Panc1 (cell line): ENCODE data around the gene MTUS2. TPM values are rescaled to one million over a fixed set of nuclear protein-coding genes. Genes with fewer than 3 reads are reported as not detected.

Source experiments
- ATAC-seq: fragments of 200-7000 bp; cut with Tn5 transposase; 2 replicates; pipeline ENCODE4 v1.9.1; 2020; ENCODE audit warnings: mild to moderate bottlenecking, moderate library complexity
- BruUV-seq: library from RNA; stranded (reverse); fragments of 400-500 nt; replicated peaks from 2 replicates; lab custom pipeline; 2021; lab: Mats Ljungman, UMichigan
- CTCF ChIA-PET: fragments of 300-600 bp; sonication (Branson Sonifier 250); formaldehyde crosslinking; loops from one replicate; lab custom pipeline; 2022; ENCODE audit warnings: antibody characterized with exemption; lab: Charles Lee
- POLR2A ChIA-PET: fragments of 300-600 bp; sonication (Branson Sonifier 250); formaldehyde crosslinking; loops from one replicate; lab custom pipeline; 2022; ENCODE audit warnings: antibody characterized with exemption; lab: Charles Lee
- DNase-seq: peaks from one replicate; pipeline ENCODE4 v3.0.0-alpha.2; 2010; ENCODE audit warnings: low read depth, low spot score
- H3K27ac ChIP-seq: 2 replicates; pipeline ENCODE4 v1.5.1; 2011; ENCODE audit warnings: mild to moderate bottlenecking, low read length, inconsistent platforms
- H3K27me3 ChIP-seq: fragments of 200-500 bp; sonication (Bioruptor generic); 2 replicates; pipeline ENCODE4 v1.6.0; 2014; ENCODE audit warnings: low read length, inconsistent platforms; ENCODE audit not compliant: control insufficient read depth, insufficient read depth
- H3K36me3 ChIP-seq: fragments of 200-500 bp; sonication (Bioruptor generic); 2 replicates; pipeline ENCODE4 v1.5.1; 2014; ENCODE audit warnings: inconsistent platforms, mild to moderate bottlenecking, low read length, moderate library complexity; ENCODE audit not compliant: control insufficient read depth, insufficient read depth
- H3K4me1 ChIP-seq: 2 replicates; pipeline ENCODE4 v1.5.1; 2011; ENCODE audit warnings: inconsistent platforms, mild to moderate bottlenecking, low read length, moderate library complexity; ENCODE audit not compliant: control insufficient read depth, insufficient read depth
- H3K4me3 ChIP-seq, 2 experiments: 2 replicates each; pipeline ENCODE4 v1.5.1; 2011 to 2012; ENCODE audit warnings: low read depth in 2 of 2, low read length in 2 of 2, mild to moderate bottlenecking in 2 of 2, inconsistent platforms in 1 of 2, moderate library complexity in 1 of 2
- H3K9me3 ChIP-seq: fragments of 200-500 bp; sonication (Bioruptor generic); 2 replicates; pipeline ENCODE4 v1.5.1; 2014; ENCODE audit warnings: low read depth, mild to moderate bottlenecking, inconsistent platforms, low read length, moderate library complexity; ENCODE audit not compliant: control insufficient read depth, insufficient read depth
- CTCF ChIP-seq: fragments of 450-650 bp; IDR thresholded peaks from 2 replicates; pipeline ENCODE4 v1.5.1; 2017; ENCODE audit warnings: mild to moderate bottlenecking
- POLR2AphosphoS5 ChIP-seq: IDR thresholded peaks from 2 replicates; pipeline ENCODE4 v1.6.1; 2012; ENCODE audit warnings: mild to moderate bottlenecking, low read depth, low read length, moderate library complexity
- SIN3A ChIP-seq: IDR thresholded peaks from 2 replicates; pipeline ENCODE4 v1.6.1; 2012; ENCODE audit warnings: low read depth, mild to moderate bottlenecking, low read length, moderate library complexity, borderline replicate concordance; ENCODE audit not compliant: insufficient read depth
- TCF7L2 ChIP-seq: IDR thresholded peaks from 2 replicates; pipeline ENCODE4 v1.6.1; 2011; ENCODE audit warnings: mild to moderate bottlenecking, low read depth, low read length, inconsistent platforms
- in situ Hi-C: cut with HindIII; loops from 2 replicates; pipeline ENCODE4 v1.10.0; 2016; ENCODE audit warnings: low sequenced_read_pairs, low pct_unique_long_range_greater_than_20kb
- intact Hi-C: fragments of 100-400 bp; cut with micrococcal nuclease; formaldehyde crosslinking; loops from one replicate; pipeline ENCODE4 v1.10.0; 2022; ENCODE audit not compliant: unreplicated experiment
- total RNA-seq: library from RNA; stranded (reverse); gene quantifications from one replicate; pipeline ENCODE4 v1.2.1, GENCODE V29; 2021; ENCODE audit not compliant: unreplicated experiment
- TF ChIP-seq, protein P1 (sequence below), 2 experiments: IDR thresholded peaks; 2 replicates each; pipeline ENCODE4 v1.6.1; 2011 to 2012; ENCODE audit warnings: low read depth in 2 of 2, control low read depth in 1 of 2, low read length in 1 of 2, mild to moderate bottlenecking in 1 of 2, moderate library complexity in 1 of 2; ENCODE audit not compliant: insufficient read depth in 1 of 2

Gene MTUS2
- total RNA-seq, 1 experiment from 2014 or later: 0.05 TPM

GRCh38 chr13:29383476-29383875 is 563.3 kb downstream of the MTUS2 start:
- Histone ChIP-seq H3K4me1 (no peaks in the 10 kb centered on the region), H3K36me3 (no peaks in the 10 kb centered on the region), H3K27me3 (no peaks in the 10 kb centered on the region), H3K27ac (no peak overlapping the region), H3K4me3 (no peak overlapping the region), H3K9me3 (no peaks in the 10 kb centered on the region)
- TF ChIP-seq CTCF: no peak
- TF ChIP-seq SIN3A: no peak
- TF ChIP-seq POLR2AphosphoS5: no peak
- TF ChIP-seq TCF7L2: no peak
- TF ChIP-seq, protein P1, sequence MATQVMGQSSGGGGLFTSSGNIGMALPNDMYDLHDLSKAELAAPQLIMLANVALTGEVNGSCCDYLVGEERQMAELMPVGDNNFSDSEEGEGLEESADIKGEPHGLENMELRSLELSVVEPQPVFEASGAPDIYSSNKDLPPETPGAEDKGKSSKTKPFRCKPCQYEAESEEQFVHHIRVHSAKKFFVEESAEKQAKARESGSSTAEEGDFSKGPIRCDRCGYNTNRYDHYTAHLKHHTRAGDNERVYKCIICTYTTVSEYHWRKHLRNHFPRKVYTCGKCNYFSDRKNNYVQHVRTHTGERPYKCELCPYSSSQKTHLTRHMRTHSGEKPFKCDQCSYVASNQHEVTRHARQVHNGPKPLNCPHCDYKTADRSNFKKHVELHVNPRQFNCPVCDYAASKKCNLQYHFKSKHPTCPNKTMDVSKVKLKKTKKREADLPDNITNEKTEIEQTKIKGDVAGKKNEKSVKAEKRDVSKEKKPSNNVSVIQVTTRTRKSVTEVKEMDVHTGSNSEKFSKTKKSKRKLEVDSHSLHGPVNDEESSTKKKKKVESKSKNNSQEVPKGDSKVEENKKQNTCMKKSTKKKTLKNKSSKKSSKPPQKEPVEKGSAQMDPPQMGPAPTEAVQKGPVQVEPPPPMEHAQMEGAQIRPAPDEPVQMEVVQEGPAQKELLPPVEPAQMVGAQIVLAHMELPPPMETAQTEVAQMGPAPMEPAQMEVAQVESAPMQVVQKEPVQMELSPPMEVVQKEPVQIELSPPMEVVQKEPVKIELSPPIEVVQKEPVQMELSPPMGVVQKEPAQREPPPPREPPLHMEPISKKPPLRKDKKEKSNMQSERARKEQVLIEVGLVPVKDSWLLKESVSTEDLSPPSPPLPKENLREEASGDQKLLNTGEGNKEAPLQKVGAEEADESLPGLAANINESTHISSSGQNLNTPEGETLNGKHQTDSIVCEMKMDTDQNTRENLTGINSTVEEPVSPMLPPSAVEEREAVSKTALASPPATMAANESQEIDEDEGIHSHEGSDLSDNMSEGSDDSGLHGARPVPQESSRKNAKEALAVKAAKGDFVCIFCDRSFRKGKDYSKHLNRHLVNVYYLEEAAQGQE (IDR thresholded peaks at IDR 0.05; ENCODE audit: insufficient read depth in 1 of 2, low read depth in 2 of 2, low read length in 1 of 2): no peak
- DNase-seq (no peak), ATAC-seq (no peak)
- in situ Hi-C loops (no loop called here), intact Hi-C loops (no loop called here)
- no TSS peak for BruUV-seq
- CTCF ChIA-PET: no interaction called here
- POLR2A ChIA-PET: no interaction called here

DNA sequence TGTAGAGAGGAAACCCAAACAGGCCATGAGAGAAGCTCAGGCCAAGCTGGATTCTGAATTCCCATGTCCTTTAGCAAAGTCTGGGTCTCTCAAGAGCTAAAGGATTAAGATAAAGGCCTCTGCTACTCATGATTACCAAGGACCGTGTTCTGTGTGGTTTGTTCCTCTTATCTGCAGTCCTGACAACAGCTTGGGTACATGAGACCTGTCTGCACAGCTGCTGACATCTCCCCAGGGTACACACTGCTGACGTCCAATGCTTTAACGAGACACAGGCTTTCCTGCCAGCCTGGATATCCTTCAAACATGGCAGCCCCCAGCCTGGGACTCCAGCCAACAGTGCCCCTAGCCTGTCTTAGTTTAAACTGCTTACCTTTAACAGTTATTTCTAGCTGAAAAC is 564.3 kb downstream of the MTUS2 start:
- H3K9me3 ChIP-seq: no peaks in the 10 kb centered on the region
- H3K36me3 ChIP-seq: no peaks in the 10 kb centered on the region
- no peak overlapping the region for H3K27ac ChIP-seq
- ChIA-PET POLR2A (no interaction called here), CTCF (no interaction called here)
- TF ChIP-seq, protein P1 (IDR thresholded peaks at IDR 0.05; ENCODE audit: insufficient read depth in 1 of 2, low read depth in 2 of 2, low read length in 1 of 2): no peak
- no peak for TF ChIP-seq TCF7L2
- TF ChIP-seq POLR2AphosphoS5: no peak
- no peak for TF ChIP-seq SIN3A
- TF ChIP-seq CTCF: no peak
- H3K4me1 ChIP-seq: no peaks in the 10 kb centered on the region
- no peaks in the 10 kb centered on the region for H3K27me3 ChIP-seq
- H3K4me3 ChIP-seq: no peak overlapping the region
- no peak for DNase-seq
- no TSS peak for BruUV-seq
- in situ Hi-C loops (no loop called here), intact Hi-C loops (no loop called here)
- no peak for ATAC-seq
